Left ventricle myocardium inferior (tissue), 1 donor: Measurements from ENCODE around the gene BPIFB3. TPM values are rescaled to one million over a fixed set of nuclear protein-coding genes. Genes with fewer than 3 reads are reported as not detected.

Experiments
- DNase-seq: peaks from one replicate; pipeline ENCODE4 v3.0.0-alpha.2; 2020
- H3K27ac ChIP-seq: fragments of 200-600 bp; replicated peaks from 2 replicates; pipeline ENCODE4 v1.8.0; 2021
- H3K27me3 ChIP-seq: fragments of 200-600 bp; 2 replicates; pipeline ENCODE4 v1.8.0; 2021; ENCODE audit warnings: low read depth
- H3K36me3 ChIP-seq: fragments of 200-600 bp; 2 replicates; pipeline ENCODE4 v1.8.0; 2021
- H3K4me1 ChIP-seq: fragments of 200-600 bp; 2 replicates; pipeline ENCODE4 v1.8.0; 2021
- H3K4me3 ChIP-seq: fragments of 200-600 bp; 2 replicates; pipeline ENCODE4 v1.8.0; 2021; ENCODE audit warnings: mild to moderate bottlenecking, moderate library complexity
- H3K9me3 ChIP-seq: fragments of 200-600 bp; replicated peaks from 2 replicates; pipeline ENCODE4 v1.8.0; 2021
- intact Hi-C: fragments of 100-400 bp; cut with micrococcal nuclease; formaldehyde crosslinking; loops from one replicate; pipeline ENCODE4 v1.11.0; 2022
- total RNA-seq: library from RNA; stranded (reverse); fragmentation: NEBNext Ultra II Directional; extraction: Animal tissue kit (Norgen Biotek cat#: 25700); gene quantifications from one replicate; pipeline ENCODE4 v1.2.1, GENCODE V29; 2021
- TF ChIP-seq, protein P1 (sequence below): fragments of 200-600 bp; IDR thresholded peaks from 2 replicates; pipeline ENCODE4 v1.8.0; 2021; ENCODE audit warnings: antibody characterized with exemption, mild to moderate bottlenecking, borderline replicate concordance
- donor health status: DM: no; HTN: yes; CAD: no; lungs with severe emphysema.

BPIFB3 gene
- total RNA-seq, 1 donor from 2014 or later, result not detected

DNA sequence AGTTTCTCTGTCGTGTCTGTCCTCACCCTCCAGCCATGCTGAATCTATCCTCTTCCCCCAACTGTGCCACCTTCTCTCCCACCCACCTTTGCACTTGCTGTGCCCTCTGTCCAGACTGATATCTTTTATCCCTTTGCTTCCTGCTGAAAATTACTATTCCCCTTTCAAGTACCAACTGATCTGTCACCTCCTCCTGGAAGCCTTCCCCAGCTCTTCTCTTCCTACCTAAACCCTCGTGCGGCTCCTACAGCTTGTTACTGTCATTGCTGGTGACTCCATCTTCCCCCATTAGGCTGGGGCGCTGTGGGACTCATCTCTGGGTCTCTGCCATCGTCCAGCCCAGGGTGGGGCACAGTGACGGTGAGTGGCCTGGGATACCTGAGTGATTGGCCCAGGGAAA lies 21.1 kb upstream of the BPIFB3 start:
- H3K27ac ChIP-seq, result no peak overlapping the region
- no peaks in the 10 kb centered on the region for H3K4me1 ChIP-seq
- H3K27me3 ChIP-seq, result peaks cover 23% of the 10 kb centered on the region
- H3K9me3 ChIP-seq, result peaks cover 5% of the 10 kb centered on the region
- H3K4me3 ChIP-seq, result no peak overlapping the region
- intact Hi-C loops, result no loop called here
- TF ChIP-seq, protein P1, sequence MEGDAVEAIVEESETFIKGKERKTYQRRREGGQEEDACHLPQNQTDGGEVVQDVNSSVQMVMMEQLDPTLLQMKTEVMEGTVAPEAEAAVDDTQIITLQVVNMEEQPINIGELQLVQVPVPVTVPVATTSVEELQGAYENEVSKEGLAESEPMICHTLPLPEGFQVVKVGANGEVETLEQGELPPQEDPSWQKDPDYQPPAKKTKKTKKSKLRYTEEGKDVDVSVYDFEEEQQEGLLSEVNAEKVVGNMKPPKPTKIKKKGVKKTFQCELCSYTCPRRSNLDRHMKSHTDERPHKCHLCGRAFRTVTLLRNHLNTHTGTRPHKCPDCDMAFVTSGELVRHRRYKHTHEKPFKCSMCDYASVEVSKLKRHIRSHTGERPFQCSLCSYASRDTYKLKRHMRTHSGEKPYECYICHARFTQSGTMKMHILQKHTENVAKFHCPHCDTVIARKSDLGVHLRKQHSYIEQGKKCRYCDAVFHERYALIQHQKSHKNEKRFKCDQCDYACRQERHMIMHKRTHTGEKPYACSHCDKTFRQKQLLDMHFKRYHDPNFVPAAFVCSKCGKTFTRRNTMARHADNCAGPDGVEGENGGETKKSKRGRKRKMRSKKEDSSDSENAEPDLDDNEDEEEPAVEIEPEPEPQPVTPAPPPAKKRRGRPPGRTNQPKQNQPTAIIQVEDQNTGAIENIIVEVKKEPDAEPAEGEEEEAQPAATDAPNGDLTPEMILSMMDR, result no peak
- no peaks in the 10 kb centered on the region for H3K36me3 ChIP-seq
- no peak for DNase-seq

DNA sequence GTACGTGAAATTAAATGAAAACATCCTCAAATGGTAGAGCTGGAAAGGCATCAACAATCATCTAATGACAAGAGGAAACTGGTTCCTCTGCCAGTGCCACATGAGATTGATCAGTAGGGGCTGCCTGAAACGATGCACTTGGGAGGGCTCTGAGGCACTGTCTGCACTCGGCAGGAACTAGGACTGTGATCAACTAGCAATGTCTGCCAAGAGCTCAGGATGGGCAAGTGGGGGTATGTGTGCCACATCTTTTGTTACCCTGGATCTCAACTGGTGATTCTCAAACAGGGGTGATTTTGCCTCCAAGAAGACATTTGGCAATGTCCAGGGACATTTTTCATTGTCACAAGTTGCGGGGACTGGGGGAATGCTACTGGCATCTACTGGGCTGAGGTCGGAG lies 20.3 kb upstream of the BPIFB3 start:
- peaks cover 14% of the 10 kb centered on the region for H3K27me3 ChIP-seq
- intact Hi-C loops, result no loop called here
- H3K9me3 ChIP-seq, result peaks cover 5% of the 10 kb centered on the region
- TF ChIP-seq, protein P1, result no peak
- H3K4me1 ChIP-seq, result no peaks in the 10 kb centered on the region
- H3K27ac ChIP-seq, result no peak overlapping the region
- H3K36me3 ChIP-seq, result no peaks in the 10 kb centered on the region
- DNase-seq, result no peak
- H3K4me3 ChIP-seq, result no peak overlapping the region

DNA sequence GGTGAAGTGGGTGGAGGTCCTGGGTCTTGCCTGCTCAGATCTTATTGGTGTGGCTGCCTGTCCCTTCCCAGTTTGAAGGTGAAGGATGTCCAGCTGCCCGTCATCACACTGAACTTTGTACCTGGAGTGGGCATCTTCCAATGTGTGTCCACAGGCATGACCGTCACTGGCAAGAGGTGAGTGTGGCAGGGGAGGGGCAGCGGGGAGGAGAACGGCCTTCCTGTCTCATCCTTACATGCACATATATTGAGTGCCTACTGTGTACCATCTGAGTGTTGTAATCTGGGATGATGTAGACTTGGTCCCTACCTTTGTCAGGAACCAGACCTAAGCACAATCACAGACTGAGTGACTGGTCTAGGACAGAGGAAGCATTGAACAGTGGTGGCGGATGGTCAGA lies 19.6 kb upstream of the BPIFB3 start:
- Histone ChIP-seq H3K36me3 (no peaks in the 10 kb centered on the region), H3K4me1 (no peaks in the 10 kb centered on the region), H3K27me3 (peaks cover 7% of the 10 kb centered on the region), H3K4me3 (no peak overlapping the region), H3K9me3 (peaks cover 5% of the 10 kb centered on the region), H3K27ac (no peak overlapping the region)
- DNase-seq, result no peak
- intact Hi-C loops, result no loop called here
- TF ChIP-seq, protein P1, result no peak

DNA sequence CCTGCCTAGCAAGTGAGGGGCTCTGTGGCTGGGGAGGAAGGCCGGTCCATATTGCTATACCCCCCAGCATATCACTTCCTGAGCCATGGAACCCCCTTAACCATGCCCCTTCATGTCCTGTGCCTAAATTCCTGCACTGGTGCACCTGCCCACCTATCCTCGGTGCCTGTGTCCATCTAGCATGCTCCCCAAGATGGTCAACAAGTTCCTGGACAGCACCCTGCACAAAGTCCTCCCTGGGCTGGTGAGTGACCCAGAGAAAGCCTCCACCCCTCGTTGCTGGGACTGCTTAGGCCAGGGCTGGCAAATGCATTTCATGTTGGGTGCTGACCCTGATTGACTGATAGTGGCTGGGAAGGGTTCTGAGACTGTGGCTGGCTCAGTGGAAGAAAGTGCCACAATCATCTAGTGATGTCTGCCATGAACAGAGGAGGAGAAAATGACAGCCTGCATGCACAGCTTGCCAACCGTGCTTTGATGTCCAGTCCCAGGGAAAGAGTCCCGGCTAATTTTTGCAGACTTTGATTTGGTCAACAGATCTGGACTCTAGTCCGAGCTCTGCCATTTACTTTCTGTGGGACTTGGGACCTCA lies 18.7 kb upstream of the BPIFB3 start:
- DNase-seq, result no peak
- peaks cover 4% of the 10 kb centered on the region for H3K27me3 ChIP-seq
- TF ChIP-seq, protein P1, result no peak
- no peak overlapping the region for H3K4me3 ChIP-seq
- H3K27ac ChIP-seq, result no peak overlapping the region
- no peaks in the 10 kb centered on the region for H3K36me3 ChIP-seq
- peaks cover 5% of the 10 kb centered on the region for H3K9me3 ChIP-seq
- intact Hi-C loops, result no loop called here
- H3K4me1 ChIP-seq, result no peaks in the 10 kb centered on the region

DNA sequence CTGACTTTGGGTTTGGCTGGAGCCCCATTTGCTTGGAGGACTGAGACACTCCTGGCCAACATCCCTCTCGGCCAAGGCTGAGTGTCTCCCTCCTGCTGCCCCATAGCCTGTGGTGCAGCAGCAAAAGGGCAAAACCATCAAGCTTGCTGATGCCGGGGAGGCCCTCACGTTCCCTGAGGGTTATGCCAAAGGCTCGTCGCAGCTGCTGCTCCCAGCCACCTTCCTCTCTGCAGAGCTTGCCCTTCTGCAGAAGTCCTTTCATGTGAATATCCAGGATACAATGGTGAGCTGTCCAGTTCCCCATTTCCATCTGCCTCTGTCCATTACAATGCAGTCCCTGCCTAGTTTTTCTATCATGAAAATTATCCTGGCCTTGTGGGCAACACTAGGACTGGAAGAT lies 16.2 kb upstream of the BPIFB3 start:
- H3K4me1 ChIP-seq, result no peaks in the 10 kb centered on the region
- peaks cover 5% of the 10 kb centered on the region for H3K9me3 ChIP-seq
- no peak for DNase-seq
- peaks cover under 1% of the 10 kb centered on the region for H3K27me3 ChIP-seq
- no peak overlapping the region for H3K27ac ChIP-seq
- TF ChIP-seq, protein P1, result no peak
- H3K36me3 ChIP-seq, result no peaks in the 10 kb centered on the region
- intact Hi-C loops, result no loop called here
- no peak overlapping the region for H3K4me3 ChIP-seq
